Activated naive CD4-positive, alpha-beta T cell treated with anti-CD3 and anti-CD28 coated beads, Interleukin-2, amount 50 U/mL, for 24 hours (primary cell): Measurements from ENCODE around the gene MCAT.

Source experiments
- H3K27ac Mint-ChIP-seq: one replicate; pipeline ENCODE4 v1.8.0; 2021; ENCODE audit warnings: mild to moderate bottlenecking, mixed read lengths
- H3K27me3 Mint-ChIP-seq: one replicate; pipeline ENCODE4 v1.8.0; 2021; ENCODE audit warnings: mixed read lengths
- H3K36me3 Mint-ChIP-seq: one replicate; pipeline ENCODE4 v1.8.0; 2021; ENCODE audit warnings: mixed read lengths
- H3K4me1 Mint-ChIP-seq: one replicate; pipeline ENCODE4 v1.8.0; 2021; ENCODE audit warnings: mixed read lengths
- H3K4me3 Mint-ChIP-seq: one replicate; pipeline ENCODE4 v1.8.0; 2021; ENCODE audit warnings: mild to moderate bottlenecking, mixed read lengths
- H3K9me3 Mint-ChIP-seq: one replicate; pipeline ENCODE4 v1.8.0; 2021; ENCODE audit warnings: mixed read lengths

MCAT gene

DNA sequence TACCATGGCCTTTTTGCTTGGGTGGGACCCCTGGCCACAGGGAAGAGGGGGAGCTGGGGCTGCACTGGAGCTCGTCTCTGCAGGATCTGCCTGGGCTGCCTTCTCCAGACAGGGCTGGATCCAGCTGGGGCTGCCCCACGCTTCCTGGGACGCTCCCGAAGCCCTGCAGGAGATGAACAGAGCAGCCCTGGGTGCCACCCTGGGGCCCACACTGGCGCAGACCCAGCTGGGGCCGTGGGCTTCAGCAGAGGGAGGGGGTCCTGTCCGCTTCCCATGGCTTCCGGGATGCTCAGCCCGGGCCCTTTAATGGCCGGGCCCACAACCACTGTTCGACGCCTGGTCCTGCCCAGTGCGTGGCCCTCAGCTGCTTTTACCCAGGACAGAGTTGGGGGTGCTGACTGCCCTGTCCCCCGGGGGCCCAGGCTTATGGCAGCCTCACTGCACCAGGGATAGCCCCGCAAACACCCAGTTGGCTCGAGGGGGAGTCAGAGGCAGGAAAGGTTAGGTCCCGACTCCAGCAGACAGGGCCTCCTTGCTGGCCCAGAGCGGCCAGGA lies 20.1 kb upstream of the MCAT start:
- Mint-ChIP-seq H3K4me1 (peaks cover 3% of the 10 kb centered on the region), H3K27ac (no peak overlapping the region), H3K4me3 (no peak overlapping the region), H3K9me3 (no peaks in the 10 kb centered on the region), H3K36me3 (no peaks in the 10 kb centered on the region), H3K27me3 (no peaks in the 10 kb centered on the region)

DNA sequence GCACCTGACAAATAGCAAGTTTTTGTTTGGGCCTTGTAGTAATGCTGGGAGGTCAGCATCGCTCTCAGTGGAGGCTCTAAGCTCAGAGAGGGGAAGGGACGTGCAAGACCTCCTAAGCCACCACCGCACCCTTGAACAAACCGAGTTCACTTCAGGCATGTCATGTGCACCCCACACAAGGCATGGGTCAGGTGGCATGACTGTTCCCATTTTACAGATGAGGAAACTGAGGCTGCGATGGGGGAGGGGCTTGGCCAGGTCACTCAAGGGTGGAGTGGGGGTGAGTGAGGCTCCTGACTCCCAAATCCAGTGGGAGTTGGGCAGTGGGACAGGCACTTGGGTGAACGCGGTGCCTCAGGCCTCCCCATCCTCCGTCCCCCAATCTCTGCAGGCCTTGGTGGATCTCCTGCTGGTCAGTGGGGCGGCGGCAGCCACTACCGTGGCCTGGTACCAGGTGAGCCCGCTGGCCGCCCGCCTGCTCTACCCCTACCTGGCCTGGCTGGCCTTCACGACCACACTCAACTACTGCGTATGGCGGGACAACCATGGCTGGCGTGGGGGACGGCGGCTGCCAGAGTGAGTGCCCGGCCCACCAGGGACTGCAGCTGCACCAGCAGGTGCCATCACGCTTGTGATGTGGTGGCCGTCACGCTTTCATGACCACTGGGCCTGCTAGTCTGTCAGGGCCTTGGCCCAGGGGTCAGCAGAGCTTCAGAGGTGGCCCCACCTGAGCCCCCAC lies 19.4 kb upstream of the MCAT start:
- no peak overlapping the region for H3K27ac Mint-ChIP-seq
- H3K4me3 Mint-ChIP-seq = no peak overlapping the region

DNA sequence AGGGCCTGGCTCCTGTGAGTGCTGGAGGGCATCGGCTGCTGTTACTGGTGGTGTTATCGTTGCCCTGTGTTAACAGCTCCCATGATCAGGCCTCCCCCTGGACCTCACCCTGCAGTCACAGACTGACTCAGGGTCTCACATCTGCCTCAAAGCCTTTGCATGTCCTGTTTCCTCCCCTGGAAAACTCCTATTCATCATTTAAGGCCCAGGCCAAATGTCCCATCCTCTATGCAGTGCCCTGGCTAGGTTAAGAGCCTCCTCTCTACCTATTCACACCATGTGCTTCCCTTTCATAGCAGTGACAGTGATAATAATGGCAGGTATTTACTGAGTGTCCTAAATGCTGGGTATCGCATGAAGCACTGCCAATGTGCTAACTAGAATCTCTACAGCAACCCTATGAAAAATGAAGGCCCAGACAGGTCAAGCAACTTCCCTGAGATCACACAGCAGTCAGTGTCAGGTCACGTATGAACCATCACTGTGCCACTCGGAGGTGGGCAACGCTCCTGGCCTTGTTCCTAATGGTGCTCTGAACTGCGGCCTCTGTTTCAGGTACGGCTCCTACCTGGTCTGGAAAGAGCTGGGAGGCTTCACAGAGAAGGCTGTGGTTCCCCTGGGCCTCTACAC lies 17.4 kb upstream of the MCAT start:
- Mint-ChIP-seq H3K27me3 (no peaks in the 10 kb centered on the region), H3K36me3 (no peaks in the 10 kb centered on the region), H3K4me1 (peaks cover 3% of the 10 kb centered on the region), H3K9me3 (no peaks in the 10 kb centered on the region), H3K4me3 (no peak overlapping the region), H3K27ac (no peak overlapping the region)

More for the DNA sequence above, 19.4 kb upstream of the MCAT start:
- Mint-ChIP-seq H3K36me3 (no peaks in the 10 kb centered on the region), H3K9me3 (no peaks in the 10 kb centered on the region), H3K27me3 (no peaks in the 10 kb centered on the region), H3K4me1 (peaks cover 3% of the 10 kb centered on the region)

DNA sequence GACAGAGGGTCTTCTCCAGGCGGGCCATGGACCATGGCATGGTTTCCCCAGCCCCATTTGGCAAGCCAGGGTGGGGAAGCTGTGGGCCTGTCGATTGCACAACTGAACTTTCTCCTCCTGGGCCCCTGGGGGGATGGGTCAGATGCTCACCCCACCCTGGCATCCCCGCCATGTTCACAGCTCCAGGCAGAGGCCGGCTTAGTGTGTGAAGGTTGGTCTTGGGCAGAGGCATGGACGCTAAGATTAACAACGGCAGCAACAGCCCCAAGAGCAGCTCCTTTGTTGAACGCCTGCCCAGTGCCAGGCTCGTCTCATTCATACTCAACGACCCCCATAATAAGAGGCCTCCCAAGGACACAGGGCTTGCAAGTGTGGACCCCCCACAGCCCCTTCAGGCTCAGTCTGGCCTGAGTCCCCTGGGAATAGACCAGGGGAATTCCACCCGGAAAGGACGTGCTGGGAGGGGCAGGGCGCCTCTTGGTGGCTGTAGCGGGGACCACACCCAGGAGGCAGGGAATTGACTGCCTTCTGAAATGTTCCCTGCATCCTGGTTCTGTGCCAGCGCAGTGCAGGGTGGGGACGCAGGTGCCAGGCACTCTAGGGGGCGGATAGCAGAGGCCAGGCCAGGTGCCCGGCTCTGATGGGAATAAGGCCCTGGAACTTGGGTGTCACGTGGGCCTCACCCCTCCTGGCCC lies 16.4 kb upstream of the MCAT start:
- Mint-ChIP-seq H3K9me3 (no peaks in the 10 kb centered on the region), H3K27ac (no peak overlapping the region), H3K36me3 (no peaks in the 10 kb centered on the region), H3K4me1 (peaks cover 3% of the 10 kb centered on the region), H3K27me3 (no peaks in the 10 kb centered on the region), H3K4me3 (no peak overlapping the region)

DNA sequence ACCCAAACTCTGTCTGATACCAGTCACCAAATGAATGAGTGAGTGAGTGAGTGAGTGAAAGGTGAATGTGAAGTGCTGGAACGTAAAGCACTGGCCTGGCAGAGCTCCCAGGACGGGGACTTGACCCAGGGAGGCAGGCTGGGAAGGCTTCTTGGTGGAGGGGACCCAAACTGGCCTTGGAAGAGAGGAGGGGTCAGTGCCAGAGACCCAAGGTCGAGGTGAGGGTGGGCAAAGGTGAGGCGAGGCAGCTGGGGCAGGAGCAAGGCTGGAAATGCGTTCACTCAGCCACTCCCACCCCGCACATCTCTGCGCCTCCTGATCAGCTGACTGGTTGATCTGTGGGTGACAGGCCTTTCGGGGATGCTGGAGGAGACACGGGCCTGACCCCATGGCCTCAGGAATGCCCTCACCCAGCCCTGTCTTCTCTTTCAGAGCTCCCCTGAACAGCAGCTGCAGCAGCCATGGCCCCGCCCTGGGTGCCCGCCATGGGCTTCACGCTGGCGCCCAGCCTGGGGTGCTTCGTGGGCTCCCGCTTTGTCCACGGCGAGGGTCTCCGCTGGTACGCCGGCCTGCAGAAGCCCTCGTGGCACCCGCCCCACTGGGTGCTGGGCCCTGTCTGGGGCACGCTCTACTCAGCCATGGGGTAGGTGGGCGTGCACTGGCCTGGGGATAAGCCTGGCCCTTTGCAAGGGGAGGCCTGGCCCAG lies 15.7 kb upstream of the MCAT start:
- Mint-ChIP-seq H3K4me1 (peaks cover 3% of the 10 kb centered on the region), H3K27ac (no peak overlapping the region), H3K36me3 (no peaks in the 10 kb centered on the region)

DNA sequence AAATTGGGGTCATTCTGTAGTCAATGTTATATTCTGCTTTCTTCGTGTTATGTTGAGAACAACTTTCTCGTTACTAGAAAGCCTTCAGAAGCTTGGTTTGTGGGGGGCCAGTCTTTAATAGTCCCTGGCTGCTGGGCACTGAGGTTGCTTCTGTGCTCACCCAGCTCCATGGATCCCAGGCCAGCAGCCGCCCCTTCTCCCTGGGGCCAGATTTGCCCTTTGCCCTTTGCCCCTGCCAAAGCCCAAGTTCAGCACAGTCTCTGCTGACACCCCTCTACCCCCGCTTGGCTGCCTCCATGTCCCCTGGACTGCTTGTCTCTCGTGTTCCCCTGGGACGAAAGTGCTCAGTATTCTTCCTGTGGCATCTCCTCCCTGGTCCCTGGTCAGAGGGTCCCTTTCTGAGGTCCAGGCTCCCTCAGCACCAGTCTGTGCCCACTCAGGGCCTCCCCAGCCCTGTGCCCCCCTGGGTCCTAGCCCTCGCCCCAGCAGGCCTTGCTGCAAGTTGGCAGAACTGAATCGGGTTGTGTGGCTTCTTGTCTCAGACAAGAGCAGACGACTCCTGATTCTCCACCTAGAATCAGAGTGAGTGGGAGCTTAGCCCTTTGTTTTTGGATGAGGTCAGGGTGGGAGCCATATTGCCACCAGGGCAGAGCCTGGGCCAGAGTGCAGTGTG lies 14.8 kb upstream of the MCAT start:
- Mint-ChIP-seq H3K4me3 (no peak overlapping the region), H3K36me3 (no peaks in the 10 kb centered on the region), H3K9me3 (no peaks in the 10 kb centered on the region), H3K4me1 (peaks cover 5% of the 10 kb centered on the region), H3K27me3 (no peaks in the 10 kb centered on the region), H3K27ac (no peak overlapping the region)

More for the DNA sequence above, 15.7 kb upstream of the MCAT start:
- Mint-ChIP-seq H3K9me3 (no peaks in the 10 kb centered on the region), H3K4me3 (no peak overlapping the region), H3K27me3 (no peaks in the 10 kb centered on the region)

DNA sequence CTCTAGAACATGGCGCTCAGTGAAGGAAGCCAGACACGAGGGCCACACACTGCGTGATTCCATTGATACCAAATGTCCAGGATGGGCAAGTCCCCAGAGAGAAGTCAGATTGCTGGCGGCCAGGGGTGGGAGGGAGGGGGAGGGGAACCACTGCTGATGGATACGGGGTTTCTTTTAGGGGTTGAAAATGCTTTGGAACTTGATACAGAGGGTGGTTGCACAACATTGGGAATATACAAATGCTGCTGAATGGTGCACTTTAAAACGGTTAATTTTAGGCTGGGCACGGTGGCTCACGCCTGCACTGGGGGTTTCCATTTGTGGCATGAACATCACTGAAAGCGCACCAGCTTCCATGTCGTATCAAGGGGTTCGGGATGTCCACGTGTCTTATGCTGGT lies 13.2 kb upstream of the MCAT start:
- Mint-ChIP-seq H3K4me1 (peaks cover 13% of the 10 kb centered on the region), H3K9me3 (no peaks in the 10 kb centered on the region), H3K27me3 (no peaks in the 10 kb centered on the region), H3K27ac (no peak overlapping the region), H3K4me3 (no peak overlapping the region), H3K36me3 (no peaks in the 10 kb centered on the region)

DNA sequence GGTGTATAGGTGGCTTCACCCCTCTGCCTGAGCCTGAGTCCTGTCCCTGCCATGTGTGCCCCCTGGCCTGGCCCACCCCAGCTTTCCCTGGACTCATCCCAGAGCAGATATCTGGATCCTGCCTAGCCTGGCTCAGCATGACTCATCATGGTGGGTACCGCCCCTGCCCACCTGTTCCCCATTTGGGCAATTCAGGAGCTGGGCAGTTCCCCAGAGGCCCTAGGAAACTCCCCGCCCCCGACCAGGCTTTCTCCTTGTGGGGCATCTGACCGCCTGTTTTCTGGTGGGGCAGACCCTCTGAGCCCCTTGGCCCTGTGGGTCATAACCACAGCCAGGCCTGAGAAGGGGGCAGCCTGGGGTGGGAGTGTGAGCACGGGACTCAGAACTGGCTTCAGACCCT lies 12.6 kb upstream of the MCAT start:
- no peaks in the 10 kb centered on the region for H3K27me3 Mint-ChIP-seq
- H3K27ac Mint-ChIP-seq = no peak overlapping the region
- H3K4me3 Mint-ChIP-seq = no peak overlapping the region
- peaks cover 17% of the 10 kb centered on the region for H3K4me1 Mint-ChIP-seq
- no peaks in the 10 kb centered on the region for H3K9me3 Mint-ChIP-seq
- H3K36me3 Mint-ChIP-seq = no peaks in the 10 kb centered on the region

DNA sequence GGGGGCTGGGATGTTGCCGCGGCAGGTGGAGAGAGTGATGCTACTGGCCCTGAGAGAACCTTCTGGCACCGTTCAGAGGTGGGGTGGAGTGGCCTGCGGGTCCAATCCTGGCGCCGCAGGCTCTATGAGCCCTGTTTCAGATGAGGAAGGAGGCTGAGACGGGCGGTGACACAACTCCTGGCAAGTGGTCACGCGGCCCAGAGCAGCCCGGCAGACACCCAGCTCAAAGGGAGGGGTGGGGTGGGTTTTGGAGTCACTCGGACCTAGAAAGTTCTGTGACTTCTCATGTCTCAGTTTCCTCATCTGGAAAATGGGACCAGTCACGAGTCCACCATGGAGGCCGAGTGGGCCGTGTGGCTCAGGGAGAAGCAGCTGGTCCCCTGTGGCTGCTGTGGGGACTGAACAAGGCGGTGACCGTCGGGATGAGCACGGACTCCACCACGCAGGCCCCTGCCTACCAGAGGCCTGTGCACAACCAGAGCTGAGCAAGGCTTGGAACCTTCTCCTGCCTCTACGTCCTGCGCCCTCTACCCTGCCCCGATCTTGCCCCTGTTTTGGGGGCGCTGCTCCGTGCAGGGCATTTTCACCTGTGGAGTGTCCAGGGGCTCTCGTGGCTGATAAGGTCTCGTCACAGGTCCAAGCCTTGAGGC lies 11.8 kb upstream of the MCAT start:
- H3K27me3 Mint-ChIP-seq = no peaks in the 10 kb centered on the region
- no peaks in the 10 kb centered on the region for H3K9me3 Mint-ChIP-seq
- no peak overlapping the region for H3K4me3 Mint-ChIP-seq
- H3K4me1 Mint-ChIP-seq = peaks cover 22% of the 10 kb centered on the region
- H3K27ac Mint-ChIP-seq = no peak overlapping the region
- H3K36me3 Mint-ChIP-seq = no peaks in the 10 kb centered on the region

DNA sequence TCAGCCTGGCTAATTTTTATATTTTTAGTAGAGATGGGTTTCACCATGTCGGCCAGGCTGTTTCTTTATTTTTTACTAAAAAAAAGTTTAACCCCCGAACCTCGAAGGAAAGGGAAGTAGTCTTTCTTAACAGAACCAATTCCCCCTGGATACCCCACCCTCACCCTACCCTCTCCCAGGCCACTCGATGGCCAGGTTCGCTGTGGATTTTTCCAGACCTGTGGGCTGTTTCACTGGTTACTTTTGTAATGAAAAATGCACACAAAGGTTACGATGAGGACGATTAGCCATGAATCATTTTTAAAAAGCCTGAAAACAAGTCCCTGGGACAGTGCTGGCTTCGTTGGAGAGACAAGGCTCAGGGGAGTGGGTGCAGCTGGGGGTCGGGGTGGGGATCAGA lies 10.7 kb upstream of the MCAT start:
- Mint-ChIP-seq H3K9me3 (no peaks in the 10 kb centered on the region), H3K27ac (no peak overlapping the region), H3K36me3 (no peaks in the 10 kb centered on the region), H3K27me3 (no peaks in the 10 kb centered on the region), H3K4me3 (no peak overlapping the region), H3K4me1 (peaks cover 22% of the 10 kb centered on the region)

DNA sequence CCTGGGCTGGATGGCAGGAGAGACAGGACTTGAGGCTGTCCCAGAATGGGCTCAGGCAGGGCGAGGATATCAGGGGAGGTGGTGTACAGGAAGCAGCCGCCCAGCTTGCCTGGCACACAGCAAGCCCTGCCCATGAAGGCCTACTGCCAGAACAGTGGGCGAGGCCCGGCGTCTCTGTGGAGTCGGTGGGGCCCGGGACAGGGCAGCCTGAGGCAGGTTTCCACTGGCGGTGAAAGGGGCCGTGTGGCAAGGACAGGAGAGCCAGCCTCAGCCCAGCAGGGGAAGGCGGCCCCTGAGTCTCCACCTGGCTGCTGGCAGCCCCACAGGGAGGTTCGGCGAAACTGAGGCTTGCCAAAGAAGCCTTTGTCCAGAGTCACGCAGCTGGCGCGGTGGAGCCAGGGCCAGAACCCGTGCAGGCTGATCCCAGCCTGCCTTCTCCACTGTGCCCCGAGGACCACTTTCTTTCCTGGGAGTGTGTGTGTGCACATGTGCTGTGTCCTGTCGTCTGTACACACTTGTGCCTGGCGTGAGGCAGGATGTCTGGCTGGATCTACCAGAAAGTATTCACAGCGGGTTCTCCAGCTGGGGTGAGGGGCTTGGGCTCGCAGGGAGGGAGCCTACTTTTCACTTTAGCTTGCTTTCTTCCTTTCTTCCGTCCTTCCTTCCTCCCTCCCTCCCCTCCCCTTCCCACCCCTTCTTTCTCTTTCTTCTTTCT lies 9.3 kb upstream of the MCAT start:
- Mint-ChIP-seq H3K36me3 (no peaks in the 10 kb centered on the region), H3K27me3 (no peaks in the 10 kb centered on the region), H3K4me1 (peaks cover 23% of the 10 kb centered on the region), H3K27ac (peak overlapping the region; percentile 35), H3K9me3 (no peaks in the 10 kb centered on the region), H3K4me3 (peak overlapping the region; percentile 88)

DNA sequence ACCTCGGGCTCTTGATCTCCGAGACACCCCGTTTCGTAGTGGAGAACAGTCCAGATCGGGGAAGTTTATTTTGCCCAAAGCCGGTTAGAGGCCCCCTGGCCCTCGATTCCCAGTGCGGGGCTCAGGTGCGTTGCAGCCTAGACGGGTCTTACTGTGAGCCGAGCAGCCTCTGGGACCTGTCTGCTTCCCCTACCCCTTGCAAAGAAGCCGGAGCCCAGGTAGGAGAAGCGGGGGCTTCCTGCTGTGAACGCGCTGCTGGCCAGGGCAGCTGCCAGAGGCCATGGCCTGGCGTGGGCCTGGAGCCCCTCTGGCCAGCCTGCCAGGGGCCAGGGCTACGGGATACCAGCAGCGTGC lies 8.8 kb upstream of the MCAT start:
- peak overlapping the region; percentile 88 for H3K4me3 Mint-ChIP-seq
- no peaks in the 10 kb centered on the region for H3K9me3 Mint-ChIP-seq
- H3K27ac Mint-ChIP-seq = no peak overlapping the region
- H3K27me3 Mint-ChIP-seq = no peaks in the 10 kb centered on the region
- no peaks in the 10 kb centered on the region for H3K36me3 Mint-ChIP-seq
- H3K4me1 Mint-ChIP-seq = peaks cover 28% of the 10 kb centered on the region

DNA sequence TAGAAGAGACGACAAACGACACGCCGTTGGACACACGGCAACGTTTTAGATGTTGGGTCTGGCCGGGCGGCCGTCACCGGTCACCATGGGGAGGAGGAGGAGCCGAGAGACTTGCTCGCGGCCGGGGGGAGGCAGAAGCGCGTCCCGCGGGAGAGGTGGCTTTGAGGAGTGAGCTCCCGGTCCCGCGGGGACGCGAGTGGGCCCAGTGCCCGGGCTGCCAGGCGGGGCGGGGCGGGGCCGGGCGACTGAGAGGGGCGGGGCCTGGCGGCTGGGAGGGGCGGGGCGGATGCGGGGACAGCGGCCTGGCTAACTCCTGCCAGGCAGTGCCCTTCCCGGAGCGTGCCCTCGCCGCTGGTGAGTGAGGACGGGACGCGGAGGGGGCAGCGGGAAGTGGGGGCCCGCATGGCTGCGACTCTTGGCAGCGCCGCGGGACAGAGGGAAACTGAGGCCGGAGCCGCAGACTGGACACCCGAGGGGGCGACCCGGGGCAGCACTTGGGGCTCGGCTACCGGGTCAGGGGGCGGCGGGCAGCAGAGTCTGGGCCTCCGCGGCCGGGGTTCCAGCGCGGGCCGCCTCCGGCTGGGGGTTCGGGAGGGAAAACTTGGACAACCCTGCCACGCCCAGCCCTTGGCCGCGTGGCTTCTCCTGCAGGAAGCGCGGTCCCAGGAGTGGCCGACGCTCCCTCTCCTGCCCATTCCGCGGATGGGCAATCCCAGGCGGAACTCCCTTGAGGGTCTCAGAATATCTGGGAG lies 8.2 kb upstream of the MCAT start, which contains the start of gene TSPO:
Gene TSPO (plus strand): TSS at position 309 of the 752 bp plus-strand sequence. CDS start 7,680 bp downstream, outside the sequence.
- H3K4me3 Mint-ChIP-seq = peak within 1 kb of the TSS; percentile 92
- peaks cover 29% of the 10 kb centered on the region for H3K4me1 Mint-ChIP-seq
- H3K27ac Mint-ChIP-seq = peak within 1 kb of the TSS; percentile 85
- H3K9me3 Mint-ChIP-seq = no peaks in the 10 kb centered on the region
- H3K27me3 Mint-ChIP-seq = no peaks in the 10 kb centered on the region
- H3K36me3 Mint-ChIP-seq = no peaks in the 10 kb centered on the region
